GM18873 (cell line): ENCODE measurements around the gene TTC17.
"Not testable (repeated sequence)": the region's sequence is repeated elsewhere in the genome, so short reads cannot be mapped to it uniquely, and the experiment has no call there.

Experiments
- ATAC-seq: cut with Tn5 transposase; IDR thresholded peaks from one replicate; pipeline ENCODE4 v1.9.1; 2021; ENCODE audit warnings: mild to moderate bottlenecking, moderate library complexity, moderate number of reproducible peaks; ENCODE audit not compliant: unreplicated experiment, low FRiP score

Gene TTC17

GRCh38 chr11:43382614-43383013 is 23.9 kb downstream of the TTC17 start:
- no peak for ATAC-seq

- no peak for ATAC-seq
These were observed 25.7 kb downstream of the TTC17 start for GRCh38 chr11:43384393-43384792.

GRCh38 chr11:43392713-43393112 is 34.0 kb downstream of the TTC17 start:
- ATAC-seq = no peak

- no peak for ATAC-seq
These were observed 35.1 kb downstream of the TTC17 start for GRCh38 chr11:43393765-43394355.

- no peak for ATAC-seq
These were observed 37.9 kb downstream of the TTC17 start for GRCh38 chr11:43396617-43397016.

GRCh38 chr11:43397251-43397650 is 38.5 kb downstream of the TTC17 start:
- no peak for ATAC-seq

- ATAC-seq = no peak
These were observed 41.4 kb downstream of the TTC17 start for GRCh38 chr11:43399983-43400630.

- ATAC-seq = no peak
These were observed 42.5 kb downstream of the TTC17 start for GRCh38 chr11:43401252-43401651.

GRCh38 chr11:43401811-43402210 is 43.1 kb downstream of the TTC17 start:
- not testable (repeated sequence) for ATAC-seq

GRCh38 chr11:43403357-43404231 is 44.9 kb downstream of the TTC17 start:
- no peak for ATAC-seq

GRCh38 chr11:43404406-43404805 is 45.7 kb downstream of the TTC17 start:
- ATAC-seq = no peak

GRCh38 chr11:43404836-43405479 is 46.2 kb downstream of the TTC17 start:
- no peak for ATAC-seq

GRCh38 chr11:43408277-43408676 is 49.6 kb downstream of the TTC17 start:
- no peak for ATAC-seq

- no peak for ATAC-seq
These were observed 51.7 kb downstream of the TTC17 start for GRCh38 chr11:43410394-43410793.

- no peak for ATAC-seq
These were observed 59.5 kb downstream of the TTC17 start for GRCh38 chr11:43418197-43418596.

- no peak for ATAC-seq
These were observed 60.7 kb downstream of the TTC17 start for GRCh38 chr11:43419460-43419859.

GRCh38 chr11:43427971-43428370 is 69.3 kb downstream of the TTC17 start:
- ATAC-seq = no peak

GRCh38 chr11:43430916-43431315 is 72.2 kb downstream of the TTC17 start:
- ATAC-seq = not testable (repeated sequence)

GRCh38 chr11:43434893-43435292 is 76.2 kb downstream of the TTC17 start:
- no peak for ATAC-seq

- no peak for ATAC-seq
These were observed 81.8 kb downstream of the TTC17 start for GRCh38 chr11:43440486-43440885.

- ATAC-seq = no peak
These were observed 85.1 kb downstream of the TTC17 start for GRCh38 chr11:43443811-43444210.
